SH-SY5Y (cell line): ENCODE measurements around the gene CALML4.

Experiments used
- GATA2 ChIP-seq: IDR thresholded peaks from 2 replicates; pipeline ENCODE4 v1.6.1; 2011; ENCODE audit warnings: mild to moderate bottlenecking, low read depth, low read length
- GATA3 ChIP-seq: IDR thresholded peaks from 2 replicates; pipeline ENCODE4 v1.6.1; 2011; ENCODE audit warnings: low read depth, mild to moderate bottlenecking, low read length, moderate library complexity

- TF ChIP-seq GATA2 (no peak), GATA3 (no peak)
These were observed 3.8 kb downstream of the CALML4 start for GRCh38 chr15:68201153-68201878.
